Medulla oblongata (tissue), 1 donor: Measurements from ENCODE around the gene TMCO4.
"Not testable (repeated sequence)": the region's sequence is repeated elsewhere in the genome, so short reads cannot be mapped to it uniquely, and the experiment has no call there.

Source experiments
- DNase-seq: peaks from one replicate; pipeline ENCODE4 v3.0.0-alpha.2; 2015; ENCODE audit errors: extremely low spot score

Gene TMCO4

GRCh38 chr1:19637606-19638005, 162.1 kb downstream of the TMCO4 start:
- DNase-seq = no peak

DNA sequence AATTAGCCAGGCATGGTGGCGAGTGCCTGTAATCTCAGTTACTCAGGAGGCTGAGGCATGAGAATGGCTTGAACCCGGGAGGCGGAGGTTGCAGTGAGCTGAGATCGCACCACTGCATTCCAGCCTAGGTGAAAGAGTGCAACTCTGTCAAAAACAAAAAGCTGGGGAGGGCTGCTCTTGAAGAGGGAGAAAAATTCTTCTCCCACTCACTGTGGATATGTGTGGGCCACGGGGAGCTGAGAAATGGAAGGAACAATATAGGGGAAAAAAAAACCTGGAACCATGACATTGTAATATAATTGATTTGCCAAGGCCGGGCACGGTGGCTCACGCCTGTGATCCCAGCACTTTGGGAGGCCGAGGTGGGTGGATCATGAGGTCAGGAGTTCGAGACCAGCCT, 163.0 kb downstream of the TMCO4 start:
- not testable (repeated sequence) for DNase-seq

DNA sequence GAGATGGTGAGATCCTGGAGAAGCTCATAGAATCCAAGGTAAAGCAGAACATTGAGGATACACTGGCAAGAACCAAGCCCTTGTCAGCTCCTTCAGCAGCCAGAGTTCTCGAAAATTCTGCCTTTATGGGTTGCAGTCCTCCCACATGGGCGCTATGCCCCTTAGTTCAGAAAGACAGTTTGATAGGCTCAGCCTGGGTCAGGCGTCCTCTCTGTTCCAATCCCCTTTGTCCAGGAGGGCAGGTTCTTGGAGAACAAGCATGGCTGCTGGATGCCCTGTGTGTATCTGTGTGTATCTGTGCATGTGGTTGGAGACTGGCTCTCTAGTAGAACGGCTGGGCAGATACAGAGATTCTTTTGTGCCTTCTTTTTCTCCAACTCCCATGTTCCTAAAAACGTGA, 163.7 kb downstream of the TMCO4 start:
- no peak for DNase-seq

GRCh38 chr1:19635646-19636045, 164.1 kb downstream of the TMCO4 start:
- DNase-seq = no peak

DNA sequence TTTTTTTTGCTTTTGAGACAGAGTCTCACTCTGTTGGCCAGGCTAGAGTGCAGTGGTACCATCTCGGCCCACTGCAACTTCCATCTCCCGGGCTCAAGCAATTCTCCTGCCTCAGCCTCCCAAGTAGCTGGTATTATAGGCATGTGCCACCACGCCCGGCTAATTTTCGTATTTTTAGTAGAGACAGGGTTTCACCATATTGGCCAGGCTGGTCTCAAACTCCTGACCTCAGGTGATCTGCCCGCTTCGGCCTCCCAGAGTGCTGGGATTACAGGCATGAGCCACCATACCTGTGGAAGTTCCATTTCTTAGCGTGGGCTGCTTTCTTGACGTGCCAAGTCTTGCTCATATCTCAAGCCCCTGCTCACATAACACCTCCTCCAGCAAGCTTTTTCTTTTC, 164.7 kb downstream of the TMCO4 start:
- DNase-seq = not testable (repeated sequence)

DNA sequence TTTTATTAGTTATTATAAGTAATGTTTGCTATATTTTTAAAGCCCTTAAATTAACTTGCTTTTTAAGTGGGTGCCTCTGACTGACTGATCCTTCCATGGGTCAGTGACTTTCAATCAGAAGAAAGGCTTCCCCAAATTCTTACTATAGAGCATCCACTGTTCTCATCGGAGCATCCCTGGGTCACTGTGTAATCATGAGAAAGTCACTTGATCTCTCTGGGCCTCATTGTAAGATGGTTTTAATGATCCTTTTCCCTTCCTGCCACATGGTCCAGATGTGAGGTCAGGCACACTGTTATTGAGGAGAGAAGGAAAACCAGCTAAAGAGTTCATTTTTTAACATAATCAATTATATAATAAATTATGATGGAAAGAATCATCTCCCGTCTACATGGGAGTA, 166.6 kb downstream of the TMCO4 start:
- DNase-seq = no peak
